SU-DHL-6 (cell line): Measurements from ENCODE around the gene TRIP13.

Experiments
- EZH2phosphoT487 ChIP-seq: fragments of 200-600 bp; sonication (generic), shearing (Covaris generic); conservative IDR thresholded peaks from 2 replicates; pipeline ENCODE4 v1.6.1; 2018; ENCODE audit warnings: mild to moderate bottlenecking, antibody characterized with exemption, low read length, moderate library complexity, mixed read lengths
- TF ChIP-seq, protein P1 (sequence below): fragments of 200-600 bp; sonication (generic); IDR thresholded peaks from one replicate; pipeline ENCODE4 v1.5.1; 2017; ENCODE audit warnings: antibody characterized with exemption, mild to moderate bottlenecking, low read length, moderate library complexity; ENCODE audit not compliant: insufficient read depth, poor library complexity, severe bottlenecking

DNA sequence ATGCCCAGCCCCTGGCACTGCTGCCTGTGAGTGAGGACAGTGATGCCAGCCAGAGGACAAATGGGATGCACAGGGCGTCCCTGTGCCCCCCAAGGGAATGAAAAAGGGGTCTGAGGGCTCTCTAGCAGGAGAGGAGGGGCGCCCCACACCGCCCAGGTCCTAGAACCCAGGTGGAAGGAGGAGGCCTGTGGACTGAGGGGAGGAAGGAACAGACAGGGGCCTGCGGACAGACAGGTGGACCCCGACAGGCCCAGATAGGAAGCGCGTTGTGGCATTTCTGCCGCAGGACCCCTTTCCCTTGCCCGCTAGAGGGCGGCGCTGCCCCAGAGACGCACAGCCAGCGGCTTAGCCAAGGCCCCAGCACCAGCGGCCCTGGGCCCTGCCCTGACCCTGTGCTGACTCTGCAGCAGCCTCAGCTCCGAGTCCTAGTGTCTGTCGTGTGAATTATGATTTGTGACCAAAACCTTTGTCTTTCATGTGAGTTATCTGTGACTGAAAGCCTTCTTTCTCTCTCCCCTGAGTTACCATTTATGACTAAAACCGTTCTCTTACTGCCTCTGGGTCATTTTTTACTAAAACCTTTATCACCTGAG, 30.7 kb downstream of the TRIP13 start:
- TF ChIP-seq, protein P1, sequence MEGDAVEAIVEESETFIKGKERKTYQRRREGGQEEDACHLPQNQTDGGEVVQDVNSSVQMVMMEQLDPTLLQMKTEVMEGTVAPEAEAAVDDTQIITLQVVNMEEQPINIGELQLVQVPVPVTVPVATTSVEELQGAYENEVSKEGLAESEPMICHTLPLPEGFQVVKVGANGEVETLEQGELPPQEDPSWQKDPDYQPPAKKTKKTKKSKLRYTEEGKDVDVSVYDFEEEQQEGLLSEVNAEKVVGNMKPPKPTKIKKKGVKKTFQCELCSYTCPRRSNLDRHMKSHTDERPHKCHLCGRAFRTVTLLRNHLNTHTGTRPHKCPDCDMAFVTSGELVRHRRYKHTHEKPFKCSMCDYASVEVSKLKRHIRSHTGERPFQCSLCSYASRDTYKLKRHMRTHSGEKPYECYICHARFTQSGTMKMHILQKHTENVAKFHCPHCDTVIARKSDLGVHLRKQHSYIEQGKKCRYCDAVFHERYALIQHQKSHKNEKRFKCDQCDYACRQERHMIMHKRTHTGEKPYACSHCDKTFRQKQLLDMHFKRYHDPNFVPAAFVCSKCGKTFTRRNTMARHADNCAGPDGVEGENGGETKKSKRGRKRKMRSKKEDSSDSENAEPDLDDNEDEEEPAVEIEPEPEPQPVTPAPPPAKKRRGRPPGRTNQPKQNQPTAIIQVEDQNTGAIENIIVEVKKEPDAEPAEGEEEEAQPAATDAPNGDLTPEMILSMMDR: peak; percentile 56
- TF ChIP-seq EZH2phosphoT487: no peak
